ENCODE data around the gene GLI3. TPM values are rescaled to one million over a fixed set of nuclear protein-coding genes. Genes with fewer than 3 reads are reported as not detected.

GLI3 gene
- total and polyA plus RNA-seq, 2 of the 4 experiments (the other 2 are of a cell fraction): 1.3 to 3.9 TPM

- H3K9ac ChIP-seq (ENCODE audit: low read depth, low read length): no peak overlapping the region
- no peak overlapping the region for H4K5ac ChIP-seq (ENCODE audit: low read depth, low read length)
- no peak overlapping the region for H3K27ac ChIP-seq (ENCODE audit: insufficient read depth, low read length)
- no TSS peak for BruUV-seq (replicated peaks)
- H4K91ac ChIP-seq (ENCODE audit: insufficient read depth, low read depth, low read length): no peak overlapping the region
- H2AFZ ChIP-seq (replicated peaks; ENCODE audit: low read length, poor library complexity): no peak overlapping the region
- no peak overlapping the region for H2AK9ac ChIP-seq (replicated peaks; ENCODE audit: low read depth, low read length, poor library complexity)
- 0 out of 4 replicates have a peak, but pooled peaks cover 0 to 5% of the 10 kb centered on the region in 2 experiments for H3K79me1 ChIP-seq (ENCODE audit: low read depth in 1 of 2, low read length in 2 of 2)
- H3K9me3 ChIP-seq (ENCODE audit: control insufficient read depth, insufficient read depth, low read length): no peaks in the 10 kb centered on the region
- no peak overlapping the region for H2BK5ac ChIP-seq (ENCODE audit: low read depth, low read length, poor library complexity, severe bottlenecking)
- no peaks in the 10 kb centered on the region; the same call in 1 of the 2 replicates for H3K9me1 ChIP-seq (ENCODE audit: insufficient read depth, low read length)
- H3K36me3 ChIP-seq (ENCODE audit: control insufficient read depth, insufficient read depth, low read length): peaks cover 6% of the 10 kb centered on the region; the same call in 1 of the 2 replicates
- no peak overlapping the region for H2BK20ac ChIP-seq (ENCODE audit: low read depth, low read length)
- H3K18ac ChIP-seq (ENCODE audit: low read depth, low read length): no peak overlapping the region
- ChIA-PET POLR2A (ENCODE audit: unreplicated experiment) (no interaction called here), CTCF (no interaction called here)
- dilution Hi-C loops (cut with HindIII; ENCODE audit: low sequenced_read_pairs, unreplicated experiment): no loop called here
- H4K8ac ChIP-seq (ENCODE audit: low read depth in 2 of 2, low read length in 2 of 2): no peak overlapping the region
- no peaks in the 10 kb centered on the region for H4K20me1 ChIP-seq (ENCODE audit: insufficient read depth, low read length)
- DNase-seq (no peak), ATAC-seq (ENCODE audit: low read depth) (no peak)
- no peak overlapping the region for H2AK5ac ChIP-seq (ENCODE audit: low read depth, low read length)
- no peak overlapping the region for H3K23ac ChIP-seq (ENCODE audit: low read depth, low read length)
- in situ Hi-C loops (cut with MboI; ENCODE audit: low sequenced_read_pairs): no loop called here
- H3K4me1 ChIP-seq (ENCODE audit: control insufficient read depth, insufficient read depth, low read length): peaks cover 2% of the 10 kb centered on the region; the same call in 1 of the 2 replicates
- H2BK120ac ChIP-seq (ENCODE audit: low read depth, low read length): no peak overlapping the region
- H3K14ac ChIP-seq (replicated peaks; ENCODE audit: low read depth, low read length): no peak overlapping the region
- intact Hi-C loops (cut with micrococcal nuclease): no loop called here
- no CpG with 5 or more reads among the region's 4 CpGs for WGBS, 2 experiments (ENCODE audit: extremely low coverage in 2 of 2, insufficient read length in 1 of 2)
- no peak overlapping the region for H3K56ac ChIP-seq (ENCODE audit: extremely low read depth, insufficient read depth, low read length)
- H3K4ac ChIP-seq (ENCODE audit: low read depth, low read length): no peak overlapping the region
- H3K4me2 ChIP-seq (ENCODE audit: low read depth, low read length): no peak overlapping the region
- no peak for TF ChIP-seq RAD21 (IDR thresholded peaks at IDR 0.05; ENCODE audit: low read length)
- no peak for TF ChIP-seq MAFK (IDR thresholded peaks at IDR 0.05; ENCODE audit: low read depth, low read length)
- TF ChIP-seq POLR2A (IDR thresholded peaks at IDR 0.05; ENCODE audit: low read depth, low read length): no peak
- TF ChIP-seq BHLHE40 (IDR thresholded peaks at IDR 0.05; ENCODE audit: low read depth, low read length): no peak
- no peak for TF ChIP-seq MAZ (IDR thresholded peaks at IDR 0.05; ENCODE audit: borderline replicate concordance, low read depth, low read length)
- TF ChIP-seq MXI1 (IDR thresholded peaks at IDR 0.05; ENCODE audit: borderline replicate concordance, low read depth, low read length): no peak
- no peak for TF ChIP-seq SMC3 (IDR thresholded peaks at IDR 0.05; ENCODE audit: low read depth, low read length)
- H2BK15ac ChIP-seq (ENCODE audit: low read depth, low read length): no peak overlapping the region
- H3K4me3 ChIP-seq (ENCODE audit: insufficient read depth, low read depth, low read length): no peak overlapping the region
- no peaks in the 10 kb centered on the region for H3K27me3 ChIP-seq (ENCODE audit: control insufficient read depth, insufficient read depth, low read length)
Measured at GRCh38 chr7:42074076-42074475, 162.9 kb downstream of the GLI3 start.

Measured in IMR-90 (cell line).